Osteocyte (in vitro differentiated cells): ENCODE data around the gene YY1AP1. TPM values are rescaled to one million over a fixed set of nuclear protein-coding genes. Genes with fewer than 3 reads are reported as not detected.
"Not testable (repeated sequence)": the region's sequence is repeated elsewhere in the genome, so short reads cannot be mapped to it uniquely, and the experiment has no call there.

Source experiments
- DNase-seq: peaks from one replicate; pipeline ENCODE4 v3.0.0; 2021; ENCODE audit warnings: mixed read lengths; ENCODE audit not compliant: unreplicated experiment; ENCODE audit errors: extremely low spot score
- H3K27ac Mint-ChIP-seq: one replicate; pipeline ENCODE4 v1.8.0; 2021; ENCODE audit warnings: mild to moderate bottlenecking, mixed read lengths; ENCODE audit not compliant: unreplicated experiment
- H3K27me3 Mint-ChIP-seq: one replicate; pipeline ENCODE4 v1.8.0; 2021; ENCODE audit warnings: mixed read lengths; ENCODE audit not compliant: unreplicated experiment
- H3K36me3 Mint-ChIP-seq: one replicate; pipeline ENCODE4 v1.8.0; 2021; ENCODE audit warnings: mixed read lengths; ENCODE audit not compliant: unreplicated experiment
- H3K4me1 Mint-ChIP-seq: one replicate; pipeline ENCODE4 v1.8.0; 2021; ENCODE audit warnings: mixed read lengths; ENCODE audit not compliant: unreplicated experiment
- H3K4me3 Mint-ChIP-seq: one replicate; pipeline ENCODE4 v1.8.0; 2021; ENCODE audit warnings: mild to moderate bottlenecking, moderate library complexity, mixed read lengths; ENCODE audit not compliant: unreplicated experiment
- H3K9me3 Mint-ChIP-seq: one replicate; pipeline ENCODE4 v1.8.0; 2021; ENCODE audit warnings: mixed read lengths; ENCODE audit not compliant: unreplicated experiment
- CTCF ChIP-seq: fragments of 200-600 bp; sonication (generic); IDR thresholded peaks from 2 replicates; pipeline ENCODE4 v1.5.0; 2021; ENCODE audit warnings: antibody characterized with exemption, mild to moderate bottlenecking, moderate library complexity
- long read RNA-seq: library from polyadenylated mRNA; unstranded; transcript quantifications from one replicate; pipeline ENCODE4 v2.0.0, GENCODE V29; 2021
- total RNA-seq: library from RNA; stranded (reverse); gene quantifications from 2 replicates; pipeline ENCODE4 v1.2.1, GENCODE V29; 2021

YY1AP1 gene
- total RNA-seq = 50.1 and 53.3 TPM in 2 replicates
- long read RNA-seq, transcript YY1AP1-212 (11 exons, 2,654 nt) = major isoform, 15 of 79 reads
- long read RNA-seq, transcript YY1AP1-211 (10 exons, 2,927 nt) = minor isoform, 5 of 79 reads
- long read RNA-seq, transcript YY1AP1-205 (11 exons, 2,663 nt) = minor isoform, 13 of 79 reads
- long read RNA-seq, transcript YY1AP1-210 (10 exons, 3,073 nt) = minor isoform, 5 of 79 reads
- long read RNA-seq, partial matches to known transcripts = 18 of 79 reads
- long read RNA-seq, other reads (novel, unspliced or antisense) = 21 of 79 reads

GRCh38 chr1:155688324-155689080 is at the start of gene YY1AP1:
Gene YY1AP1, minus strand, starts transcription at chr1:155688774. Its CDS starts 8,338 bp downstream, at chr1:155680436.
- H3K4me3 Mint-ChIP-seq = peak within 1 kb of the TSS; percentile 95
- H3K9me3 Mint-ChIP-seq = peaks cover 4% of the 10 kb centered on the region
- peaks cover 32% of the 10 kb centered on the region for H3K4me1 Mint-ChIP-seq
- peak; percentile 95 for DNase-seq
- peaks cover 19% of the 10 kb centered on the region for H3K36me3 Mint-ChIP-seq
- H3K27ac Mint-ChIP-seq = peak within 1 kb of the TSS; percentile 95
- H3K27me3 Mint-ChIP-seq = no peaks in the 10 kb centered on the region
- no peak for TF ChIP-seq CTCF

- no peak for DNase-seq
- no peaks in the 10 kb centered on the region for H3K4me1 Mint-ChIP-seq
- peaks cover 13% of the 10 kb centered on the region for H3K36me3 Mint-ChIP-seq
- no peaks in the 10 kb centered on the region for H3K9me3 Mint-ChIP-seq
- peak overlapping the region; percentile 6 for H3K27ac Mint-ChIP-seq
- no peak overlapping the region for H3K4me3 Mint-ChIP-seq
- peak; percentile 66 for TF ChIP-seq CTCF
- H3K27me3 Mint-ChIP-seq = no peaks in the 10 kb centered on the region
Observed at GRCh38 chr1:155729031-155729898, 40.7 kb upstream of the YY1AP1 start.

GRCh38 chr1:155725142-155725541 is 36.6 kb upstream of the YY1AP1 start:
- H3K36me3 Mint-ChIP-seq = peaks cover 11% of the 10 kb centered on the region
- H3K9me3 Mint-ChIP-seq = no peaks in the 10 kb centered on the region
- no peak for TF ChIP-seq CTCF
- no peak overlapping the region for H3K4me3 Mint-ChIP-seq
- H3K27ac Mint-ChIP-seq = no peak overlapping the region
- H3K4me1 Mint-ChIP-seq = no peaks in the 10 kb centered on the region
- no peaks in the 10 kb centered on the region for H3K27me3 Mint-ChIP-seq
- DNase-seq = no peak

- H3K36me3 Mint-ChIP-seq = peaks cover 15% of the 10 kb centered on the region
- no peak for DNase-seq
- H3K4me3 Mint-ChIP-seq = no peak overlapping the region
- no peaks in the 10 kb centered on the region for H3K9me3 Mint-ChIP-seq
- no peak for TF ChIP-seq CTCF
- H3K4me1 Mint-ChIP-seq = no peaks in the 10 kb centered on the region
- no peak overlapping the region for H3K27ac Mint-ChIP-seq
- no peaks in the 10 kb centered on the region for H3K27me3 Mint-ChIP-seq
Observed at GRCh38 chr1:155719703-155720102, 31.1 kb upstream of the YY1AP1 start.

- not testable (repeated sequence) for H3K9me3 Mint-ChIP-seq, H3K27ac Mint-ChIP-seq, H3K4me3 Mint-ChIP-seq, DNase-seq, H3K27me3 Mint-ChIP-seq, H3K4me1 Mint-ChIP-seq
- H3K36me3 Mint-ChIP-seq = peaks cover 20% of the 10 kb centered on the region
Observed at GRCh38 chr1:155718524-155719115, 30.0 kb upstream of the YY1AP1 start.
